LNCaP clone FGC (cell line): Measurements from ENCODE around the gene SURF1.
"Not testable (repeated sequence)": the region's sequence is repeated elsewhere in the genome, so short reads cannot be mapped to it uniquely, and the experiment has no call there.

Experiments used
- DNase-seq: peaks from one replicate; pipeline ENCODE4 v3.0.0-alpha.2; 2011; ENCODE audit warnings: low read depth
- H3K4me3 ChIP-seq: 2 replicates; pipeline ENCODE4 v1.5.1; 2011; ENCODE audit warnings: mild to moderate bottlenecking, low read depth, low read length, control low read depth
- CTCF ChIP-seq: IDR thresholded peaks from 2 replicates; pipeline ENCODE4 v1.5.1; 2012; ENCODE audit warnings: mild to moderate bottlenecking; ENCODE audit not compliant: control insufficient read depth, insufficient read depth; ENCODE audit errors: extremely low read depth

The SURF1 gene

GRCh38 chr9:133400292-133400691 is 44.0 kb upstream of the SURF1 start:
- DNase-seq = no peak
- no peak for TF ChIP-seq CTCF
- no peak overlapping the region for H3K4me3 ChIP-seq

GRCh38 chr9:133397895-133398294 is 41.6 kb upstream of the SURF1 start:
- DNase-seq = no peak
- no peak for TF ChIP-seq CTCF
- no peak overlapping the region for H3K4me3 ChIP-seq

- no peak for TF ChIP-seq CTCF
- no peak overlapping the region for H3K4me3 ChIP-seq
- no peak for DNase-seq
These were observed 41.1 kb upstream of the SURF1 start for GRCh38 chr9:133397370-133397769.

GRCh38 chr9:133396952-133397351 is 40.7 kb upstream of the SURF1 start:
- TF ChIP-seq CTCF = peak; percentile 16; the same call in 1 of the 2 replicates
- no peak for DNase-seq
- no peak overlapping the region for H3K4me3 ChIP-seq

GRCh38 chr9:133394687-133395271 is 38.5 kb upstream of the SURF1 start:
- no peak for DNase-seq
- no peak for TF ChIP-seq CTCF
- H3K4me3 ChIP-seq = no peak overlapping the region

GRCh38 chr9:133393399-133393798 is 37.1 kb upstream of the SURF1 start:
- H3K4me3 ChIP-seq = no peak overlapping the region
- no peak for DNase-seq
- TF ChIP-seq CTCF = no peak

GRCh38 chr9:133392308-133392707 is 36.0 kb upstream of the SURF1 start:
- DNase-seq, H3K4me3 ChIP-seq: not testable (repeated sequence)

- H3K4me3 ChIP-seq, DNase-seq: not testable (repeated sequence)
These were observed 35.2 kb upstream of the SURF1 start for GRCh38 chr9:133391449-133391848.
